ENCODE measurements around the gene TIMM13.

TIMM13 gene

GRCh38 chr19:2380567-2380966 lies 46.8 kb downstream of the TIMM13 start:
- no peak for DNase-seq

GRCh38 chr19:2376784-2377519 lies 50.4 kb downstream of the TIMM13 start:
- no peak for DNase-seq
